ENCODE measurements around the gene RPS6KA2. TPM values are rescaled to one million over a fixed set of nuclear protein-coding genes. Genes with fewer than 3 reads are reported as not detected.

RPS6KA2 gene
- total and polyA plus RNA-seq, 2 donors (not counting 1 experiment from before 2014, with no cell fraction given): 2.2 to 16.0 TPM

DNA sequence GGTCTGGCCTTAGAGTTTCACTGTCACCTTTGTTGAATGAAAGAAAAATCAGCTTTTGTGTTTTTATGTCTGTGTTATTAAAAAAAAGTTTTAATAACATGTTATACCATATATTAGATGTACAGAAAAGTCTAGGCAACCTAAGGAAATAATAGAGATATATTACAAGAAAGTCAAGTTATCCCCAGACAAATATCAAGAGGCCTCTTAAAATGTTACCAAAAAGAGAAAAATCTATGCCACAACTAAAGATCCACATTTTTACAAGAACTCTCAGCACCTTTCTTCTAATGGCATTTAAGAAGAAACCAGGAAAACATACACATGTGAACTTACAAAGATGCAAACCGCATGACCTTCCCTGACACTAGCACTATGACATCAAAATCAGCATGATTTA is 67.4 kb downstream of the RPS6KA2 start:
- Histone ChIP-seq H3K27me3 (replicated peaks in 1 of 4; ENCODE audit: control extremely low read depth in 1 of 4, control insufficient read depth in 3 of 4, insufficient read depth in 4 of 4, low read length in 3 of 4) (peaks cover 0 to 6% (median 0%) of the 10 kb centered on the region in 4 experiments), H3K79me2 (ENCODE audit: control insufficient read depth, insufficient read depth, low read length) (peaks cover 3% of the 10 kb centered on the region), H2AFZ (ENCODE audit: insufficient read depth, low read depth, low read length, poor library complexity, severe bottlenecking) (no peak overlapping the region), H3K9ac (ENCODE audit: low read length) (no peak overlapping the region), H3K4me1 (ENCODE audit: control insufficient read depth in 2 of 2, insufficient read depth in 2 of 2, low read length in 2 of 2) (peaks cover 0 to 6% of the 10 kb centered on the region in 2 donors), H4K20me1 (ENCODE audit: control insufficient read depth, insufficient read depth, low read length, poor library complexity, severe bottlenecking) (no peaks in the 10 kb centered on the region), H3K36me3 (replicated peaks in 1 of 2; ENCODE audit: control extremely low read depth in 1 of 2, control insufficient read depth in 1 of 2, extremely low read depth in 1 of 2, insufficient read depth in 2 of 2, low read length in 1 of 2) (no peaks in the 10 kb centered on the region), H3K4me2 (replicated peaks; ENCODE audit: low read depth, low read length, poor library complexity, severe bottlenecking) (no peak overlapping the region), H3K9me3 (ENCODE audit: control extremely low read depth in 1 of 3, control insufficient read depth in 2 of 3, insufficient read depth in 1 of 3, low read length in 2 of 3) (peaks cover 0 to 7% (median 4%) of the 10 kb centered on the region in 3 donors), H3K4me3 (ENCODE audit: control extremely low read depth in 1 of 5, extremely low read depth in 1 of 5, insufficient read depth in 1 of 5, low read depth in 2 of 5, low read length in 4 of 5) (no peak overlapping the region), H3K27ac (ENCODE audit: low read length in 2 of 2) (no peak overlapping the region)
- Mint-ChIP-seq H3K4me1 (peaks cover 5% of the 10 kb centered on the region), H3K27ac (no peak overlapping the region), H3K27me3 (peaks cover 21% of the 10 kb centered on the region), H3K9me3 (ENCODE audit: insufficient read depth) (peaks cover 5% of the 10 kb centered on the region), H3K4me3 (no peak overlapping the region)
- no peak for ATAC-seq (ENCODE audit: low read depth)
- POLR2A ChIA-PET: no interaction called here
- TF ChIP-seq EZH2 (IDR thresholded peaks at IDR 0.05; ENCODE audit: borderline replicate concordance, insufficient read depth, low read depth, low read length, poor library complexity, severe bottlenecking): no peak
- TF ChIP-seq, protein P1, sequence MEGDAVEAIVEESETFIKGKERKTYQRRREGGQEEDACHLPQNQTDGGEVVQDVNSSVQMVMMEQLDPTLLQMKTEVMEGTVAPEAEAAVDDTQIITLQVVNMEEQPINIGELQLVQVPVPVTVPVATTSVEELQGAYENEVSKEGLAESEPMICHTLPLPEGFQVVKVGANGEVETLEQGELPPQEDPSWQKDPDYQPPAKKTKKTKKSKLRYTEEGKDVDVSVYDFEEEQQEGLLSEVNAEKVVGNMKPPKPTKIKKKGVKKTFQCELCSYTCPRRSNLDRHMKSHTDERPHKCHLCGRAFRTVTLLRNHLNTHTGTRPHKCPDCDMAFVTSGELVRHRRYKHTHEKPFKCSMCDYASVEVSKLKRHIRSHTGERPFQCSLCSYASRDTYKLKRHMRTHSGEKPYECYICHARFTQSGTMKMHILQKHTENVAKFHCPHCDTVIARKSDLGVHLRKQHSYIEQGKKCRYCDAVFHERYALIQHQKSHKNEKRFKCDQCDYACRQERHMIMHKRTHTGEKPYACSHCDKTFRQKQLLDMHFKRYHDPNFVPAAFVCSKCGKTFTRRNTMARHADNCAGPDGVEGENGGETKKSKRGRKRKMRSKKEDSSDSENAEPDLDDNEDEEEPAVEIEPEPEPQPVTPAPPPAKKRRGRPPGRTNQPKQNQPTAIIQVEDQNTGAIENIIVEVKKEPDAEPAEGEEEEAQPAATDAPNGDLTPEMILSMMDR (IDR thresholded peaks at IDR 0.05): no peak
- CTCF ChIA-PET: no interaction called here
- DNase-seq: no peak
- intact Hi-C loops (cut with micrococcal nuclease): no loop called here
- 60% methylated on average over 1 of the region's 1 CpG for WGBS (ENCODE audit: insufficient coverage)

DNA sequence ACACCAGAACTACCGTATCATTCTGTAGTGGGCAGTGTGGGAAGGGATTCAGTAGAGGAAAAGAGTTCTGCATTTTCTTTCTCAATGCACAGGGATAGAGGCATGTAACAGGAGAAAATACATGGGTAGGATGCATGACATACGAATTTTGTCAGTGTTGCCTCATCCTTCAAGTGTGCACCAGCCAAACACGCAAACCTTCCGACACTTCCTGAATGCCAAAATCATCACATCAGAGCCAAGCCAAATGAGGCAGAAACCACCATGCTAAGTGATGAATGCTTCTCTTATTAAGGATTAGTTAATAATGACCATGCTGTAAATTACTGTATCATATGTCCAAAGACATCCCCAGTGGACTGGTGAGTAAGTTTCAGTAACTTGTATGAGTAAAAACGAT is 67.8 kb downstream of the RPS6KA2 start:
- 90% methylated on average over 2 of the region's 5 CpGs for WGBS (ENCODE audit: insufficient coverage)
- Mint-ChIP-seq H3K4me1 (peaks cover 5% of the 10 kb centered on the region), H3K27ac (no peak overlapping the region), H3K9me3 (ENCODE audit: insufficient read depth) (peaks cover 5% of the 10 kb centered on the region), H3K27me3 (peaks cover 17% of the 10 kb centered on the region), H3K4me3 (no peak overlapping the region)
- Histone ChIP-seq H3K9me3 (ENCODE audit: control extremely low read depth in 1 of 3, control insufficient read depth in 2 of 3, insufficient read depth in 1 of 3, low read length in 2 of 3) (peaks cover 0 to 7% (median 4%) of the 10 kb centered on the region in 3 donors), H3K79me2 (ENCODE audit: control insufficient read depth, insufficient read depth, low read length) (peaks cover 3% of the 10 kb centered on the region), H3K4me2 (replicated peaks; ENCODE audit: low read depth, low read length, poor library complexity, severe bottlenecking) (no peak overlapping the region), H3K4me1 (ENCODE audit: control insufficient read depth in 2 of 2, insufficient read depth in 2 of 2, low read length in 2 of 2) (peaks cover 0 to 6% of the 10 kb centered on the region in 2 donors), H3K4me3 (ENCODE audit: control extremely low read depth in 1 of 5, extremely low read depth in 1 of 5, insufficient read depth in 1 of 5, low read depth in 2 of 5, low read length in 4 of 5) (no peak overlapping the region), H3K36me3 (replicated peaks in 1 of 2; ENCODE audit: control extremely low read depth in 1 of 2, control insufficient read depth in 1 of 2, extremely low read depth in 1 of 2, insufficient read depth in 2 of 2, low read length in 1 of 2) (no peaks in the 10 kb centered on the region), H3K27ac (ENCODE audit: low read length in 2 of 2) (no peak overlapping the region), H3K9ac (ENCODE audit: low read length) (no peak overlapping the region), H4K20me1 (ENCODE audit: control insufficient read depth, insufficient read depth, low read length, poor library complexity, severe bottlenecking) (no peaks in the 10 kb centered on the region), H3K27me3 (replicated peaks in 1 of 4; ENCODE audit: control extremely low read depth in 1 of 4, control insufficient read depth in 3 of 4, insufficient read depth in 4 of 4, low read length in 3 of 4) (peaks cover 0 to 6% (median 0%) of the 10 kb centered on the region in 4 experiments), H2AFZ (ENCODE audit: insufficient read depth, low read depth, low read length, poor library complexity, severe bottlenecking) (no peak overlapping the region)
- DNase-seq (no peak), ATAC-seq (ENCODE audit: low read depth) (no peak)
- POLR2A ChIA-PET: no interaction called here
- intact Hi-C loops (cut with micrococcal nuclease): no loop called here
- TF ChIP-seq, protein P1 (IDR thresholded peaks at IDR 0.05): no peak
- TF ChIP-seq EZH2 (IDR thresholded peaks at IDR 0.05; ENCODE audit: borderline replicate concordance, insufficient read depth, low read depth, low read length, poor library complexity, severe bottlenecking): no peak
- CTCF ChIA-PET: no interaction called here

Measured in B cell (primary cell).